Measurements from ENCODE around the gene LRRTM4.

Gene LRRTM4

GRCh38 chr2:77521931-77522470 lies at the start of gene LRRTM4:
Gene LRRTM4, minus strand, starts transcription at chr2:77522376.
- no peak for DNase-seq (ENCODE audit: low read depth)

DNA sequence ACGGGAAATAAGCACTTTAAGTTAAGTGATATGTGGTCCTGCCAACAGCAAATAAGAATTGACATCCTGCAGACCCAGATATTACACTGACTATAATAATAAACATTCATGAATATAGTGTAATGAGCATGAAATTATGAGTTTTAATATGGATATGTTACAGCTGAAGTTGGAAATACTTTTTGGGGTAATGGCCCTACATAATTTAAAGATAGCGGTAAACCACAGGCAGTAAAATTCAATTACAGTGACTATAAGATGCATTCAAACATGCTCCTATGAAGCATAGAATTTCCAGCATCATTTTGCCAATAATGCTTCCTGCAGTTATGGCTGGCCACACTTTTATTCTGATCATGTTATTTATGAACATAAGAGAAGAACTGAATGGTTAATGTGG lies 49.4 kb upstream of the LRRTM4 start:
- no peak for DNase-seq (ENCODE audit: low read depth)

GRCh38 chr2:77567723-77568122 lies 45.5 kb upstream of the LRRTM4 start:
- DNase-seq (ENCODE audit: low read depth) = no peak

- no peak for DNase-seq (ENCODE audit: low read depth)
These were observed 44.4 kb upstream of the LRRTM4 start for GRCh38 chr2:77566582-77566981.

DNA sequence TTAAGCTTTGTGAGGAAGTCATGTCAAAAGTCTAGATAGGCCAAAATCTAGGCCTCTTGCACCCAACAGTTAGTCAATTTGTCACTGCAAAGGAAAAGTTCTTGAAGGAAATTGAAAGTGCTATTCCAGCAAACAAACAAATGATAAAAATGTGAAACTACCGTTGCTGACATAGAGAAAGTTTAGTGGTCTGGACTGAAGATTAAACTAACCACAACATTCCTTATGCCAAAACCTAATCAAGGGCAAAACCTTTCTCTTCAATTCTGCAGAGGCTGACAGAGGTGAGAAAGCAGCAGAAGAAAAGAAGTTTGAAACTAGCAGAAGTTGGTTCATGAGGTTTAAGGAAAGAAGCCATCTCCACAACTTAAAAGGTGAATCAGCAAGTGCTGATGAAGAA lies 44.0 kb upstream of the LRRTM4 start:
- DNase-seq (ENCODE audit: low read depth) = no peak

DNA sequence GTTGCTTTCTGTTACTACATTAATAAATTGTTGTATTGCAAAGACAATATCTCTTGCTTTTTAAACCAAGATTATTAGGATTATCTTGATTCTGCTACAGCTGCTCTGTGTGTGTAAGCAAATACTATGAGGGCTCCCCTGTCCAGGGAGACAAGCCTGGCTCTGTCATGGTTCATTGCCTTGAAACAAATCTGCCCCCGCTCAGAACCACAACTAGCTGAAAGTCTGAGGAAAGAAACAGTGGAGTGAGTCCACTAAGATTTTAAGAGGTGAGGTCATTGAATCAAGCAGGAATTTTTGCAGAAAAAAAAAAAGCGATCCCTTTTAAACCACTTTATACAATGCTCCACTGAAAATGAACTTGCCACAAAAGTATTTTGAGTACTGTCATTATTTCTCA lies 30.8 kb upstream of the LRRTM4 start:
- DNase-seq (ENCODE audit: low read depth) = no peak

DNA sequence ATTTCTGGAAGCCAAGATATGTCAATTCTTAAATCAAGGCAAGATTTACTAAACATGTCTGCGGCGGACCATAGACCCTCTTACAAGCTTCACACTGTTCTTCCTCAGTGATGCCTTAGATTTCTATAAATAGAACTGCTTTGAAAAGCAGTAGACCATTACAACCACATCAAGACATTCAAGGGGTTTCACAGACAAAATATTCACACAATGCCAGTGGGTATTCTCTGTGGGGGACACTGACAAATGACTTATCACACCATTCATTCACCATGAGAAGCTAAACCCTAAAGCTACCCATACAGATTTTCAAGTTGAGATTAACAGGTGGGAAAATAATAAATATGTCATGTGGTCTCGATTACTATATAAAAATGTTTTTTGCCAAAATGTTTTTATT lies 15.9 kb upstream of the LRRTM4 start:
- DNase-seq (ENCODE audit: low read depth) = no peak

GRCh38 chr2:77522888-77523287 lies 712 bp upstream of the LRRTM4 start:
- no peak for DNase-seq (ENCODE audit: low read depth)

DNA sequence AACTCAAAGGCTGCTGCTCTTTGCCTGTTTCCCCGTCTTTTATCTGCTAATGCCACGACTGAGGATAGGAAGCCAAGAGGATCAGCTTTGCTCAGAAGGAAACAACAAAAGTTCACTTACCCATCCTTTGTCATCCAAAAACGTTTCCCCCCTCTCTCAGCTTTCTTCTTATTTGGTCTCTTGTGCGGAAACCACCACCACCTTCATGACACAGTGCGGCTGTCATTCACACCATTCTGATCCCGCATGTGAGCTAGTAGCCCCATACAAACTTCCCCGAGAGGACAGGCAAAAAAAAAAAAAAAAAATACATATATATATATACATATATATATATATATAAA lies 656 bp downstream of the LRRTM4 start:
- DNase-seq (ENCODE audit: low read depth) = no peak

DNA sequence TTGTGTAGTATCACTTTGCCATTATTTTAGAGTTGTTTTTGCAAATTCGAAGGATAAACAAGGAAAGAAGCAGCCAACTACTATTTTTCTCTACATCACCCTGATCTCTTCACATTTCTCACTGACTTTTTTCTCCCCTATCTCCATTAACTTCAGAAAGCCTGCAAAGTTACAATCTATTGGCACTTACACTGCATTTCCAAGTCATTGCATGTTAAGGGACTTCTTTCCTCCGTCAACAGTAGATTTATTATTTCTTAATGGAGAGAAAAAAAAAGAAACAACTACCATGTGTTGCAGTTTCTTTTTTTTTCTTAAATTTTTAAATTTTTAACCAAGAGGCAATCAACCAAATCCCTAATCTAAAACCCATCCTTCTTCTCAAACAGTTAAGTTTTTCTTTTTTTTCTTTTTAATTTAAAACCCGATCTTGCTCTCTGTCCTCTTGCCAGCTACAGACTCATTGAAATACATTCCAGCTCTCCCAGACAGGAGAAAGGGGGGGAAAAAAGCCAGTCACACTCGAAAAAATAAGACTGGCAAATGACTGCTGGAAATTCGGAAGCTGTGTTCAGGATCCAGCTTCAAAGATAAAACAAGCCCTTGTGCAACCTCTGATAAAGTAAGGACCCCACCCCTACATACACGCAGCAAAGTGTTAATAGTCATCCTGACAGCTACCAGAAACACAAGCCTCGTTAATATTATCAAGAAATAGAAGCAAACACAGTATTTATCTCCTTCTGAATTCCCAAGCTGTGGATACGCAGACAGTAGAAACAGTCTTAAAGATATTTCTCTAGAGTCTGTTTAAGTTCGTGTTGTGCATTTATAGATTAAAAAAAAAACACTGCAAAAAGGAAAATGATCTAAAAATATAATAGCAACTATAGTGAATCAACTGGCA lies 1.3 kb downstream of the LRRTM4 start:
- no peak for DNase-seq (ENCODE audit: low read depth)

DNA sequence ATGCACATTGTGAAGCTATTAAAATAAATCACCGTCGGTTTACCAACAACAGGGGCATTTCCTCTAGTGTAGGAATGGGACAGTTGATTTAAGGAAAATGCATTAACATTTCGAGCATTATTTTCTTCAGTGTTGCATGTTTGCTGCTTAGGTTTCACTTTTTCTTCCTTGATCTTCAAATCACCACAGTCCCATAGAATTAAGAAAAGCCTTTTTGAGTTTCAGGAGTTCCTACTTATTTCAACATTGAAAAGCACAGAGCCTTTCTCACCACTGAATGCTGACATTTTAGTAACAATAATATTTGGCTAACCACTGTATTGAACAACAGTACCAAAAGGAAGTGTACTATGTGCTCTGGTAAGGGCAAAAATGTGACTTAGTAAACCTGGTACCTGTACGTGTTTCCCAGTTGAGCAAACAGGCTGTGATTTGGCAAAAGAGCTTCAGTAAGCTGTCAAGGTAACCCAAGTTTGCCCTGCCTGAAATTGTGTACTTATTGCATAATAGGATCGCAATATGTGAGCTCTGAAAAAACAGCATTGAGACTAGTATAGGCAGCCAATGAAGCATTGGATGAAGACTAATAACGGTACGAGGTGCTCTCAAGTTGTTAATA lies 2.2 kb downstream of the LRRTM4 start:
- DNase-seq (ENCODE audit: low read depth) = no peak

GRCh38 chr2:77519164-77519887 lies 2.9 kb downstream of the LRRTM4 start:
- DNase-seq (ENCODE audit: low read depth) = no peak

DNA sequence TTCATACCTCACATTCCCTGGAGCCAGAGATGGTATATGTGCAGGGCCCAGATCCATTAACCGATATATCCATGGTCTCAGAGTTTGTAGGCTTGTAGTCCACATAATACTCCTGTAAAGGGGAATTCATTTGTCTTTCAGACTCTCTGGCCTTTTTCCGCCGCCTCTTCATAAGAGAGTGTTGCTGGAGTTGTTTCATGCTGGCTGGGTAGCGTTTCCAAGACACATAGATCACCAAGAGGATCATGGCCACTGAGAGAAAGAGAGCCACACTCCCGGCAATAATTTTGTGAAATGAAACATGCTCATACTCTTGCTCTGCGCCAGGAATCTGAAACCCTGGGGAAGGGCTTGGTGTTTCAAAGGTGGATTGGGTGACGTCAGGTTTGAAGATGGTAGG lies 3.9 kb downstream of the LRRTM4 start:
- DNase-seq (ENCODE audit: low read depth) = no peak

DNA sequence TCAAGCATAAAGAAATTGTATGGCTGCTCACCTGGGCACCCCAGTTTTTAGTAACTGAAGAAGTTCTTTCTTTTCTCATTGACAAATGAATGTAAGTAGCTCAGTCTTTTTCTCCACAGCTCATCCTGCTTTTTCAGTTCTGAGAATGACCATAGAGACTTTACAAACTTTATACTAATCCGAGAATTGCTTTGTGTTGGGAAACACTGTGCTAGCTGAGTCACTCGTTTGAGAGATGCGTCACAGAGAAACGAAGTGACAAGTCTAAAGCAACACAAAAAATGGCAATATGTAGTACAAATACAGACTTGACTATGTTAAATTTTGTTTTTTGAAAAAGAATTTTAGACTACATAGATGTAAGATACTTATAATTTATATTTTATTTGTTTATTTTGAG lies 9.0 kb downstream of the LRRTM4 start:
- no peak for DNase-seq (ENCODE audit: low read depth)

GRCh38 chr2:77512507-77512906 lies 9.7 kb downstream of the LRRTM4 start:
- DNase-seq (ENCODE audit: low read depth) = no peak

- no peak for DNase-seq (ENCODE audit: low read depth)
These were observed 13.7 kb downstream of the LRRTM4 start for GRCh38 chr2:77508511-77508910.

GRCh38 chr2:77507657-77508056 lies 14.5 kb downstream of the LRRTM4 start:
- no peak for DNase-seq (ENCODE audit: low read depth)

GRCh38 chr2:77488141-77488540 lies 34.0 kb downstream of the LRRTM4 start:
- DNase-seq (ENCODE audit: low read depth) = no peak

DNA sequence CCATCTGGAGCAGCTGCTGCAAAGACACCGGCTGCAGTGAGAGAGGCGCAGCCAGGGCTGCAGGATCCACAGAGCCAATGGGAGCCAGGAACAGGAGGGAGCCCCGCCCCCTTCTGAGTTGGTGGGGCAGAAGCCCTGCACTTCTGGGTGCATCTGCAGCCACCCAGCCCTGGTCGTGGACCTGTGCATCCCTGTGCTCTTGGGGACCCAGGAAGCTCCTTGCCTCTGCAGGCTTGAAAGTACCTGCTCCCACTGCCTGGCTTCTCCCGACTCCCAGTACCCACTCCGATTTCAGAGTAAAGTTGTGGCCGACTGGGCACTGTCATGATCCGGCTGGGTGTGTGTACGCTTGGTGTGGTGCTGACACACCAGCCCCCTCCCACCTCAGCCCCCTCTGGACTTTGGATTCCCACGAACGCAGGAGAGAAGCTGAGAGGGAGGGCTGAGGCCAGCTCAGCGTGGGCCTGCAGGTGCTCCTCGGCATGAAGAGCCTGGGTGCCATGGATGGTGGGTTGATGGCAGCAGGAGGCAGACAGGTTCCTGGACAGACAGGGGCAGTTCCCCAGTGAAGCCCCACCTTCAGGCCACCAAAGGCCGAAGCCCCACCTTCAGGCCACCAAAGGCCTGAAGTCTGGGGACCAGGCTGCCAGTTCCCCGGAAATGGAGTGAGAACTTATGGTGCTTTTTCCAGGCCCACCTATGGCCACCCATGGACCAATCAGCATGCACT lies 34.9 kb downstream of the LRRTM4 start:
- no peak for DNase-seq (ENCODE audit: low read depth)

- DNase-seq (ENCODE audit: low read depth) = no peak
These were observed 38.1 kb downstream of the LRRTM4 start for GRCh38 chr2:77484026-77484425.

DNA sequence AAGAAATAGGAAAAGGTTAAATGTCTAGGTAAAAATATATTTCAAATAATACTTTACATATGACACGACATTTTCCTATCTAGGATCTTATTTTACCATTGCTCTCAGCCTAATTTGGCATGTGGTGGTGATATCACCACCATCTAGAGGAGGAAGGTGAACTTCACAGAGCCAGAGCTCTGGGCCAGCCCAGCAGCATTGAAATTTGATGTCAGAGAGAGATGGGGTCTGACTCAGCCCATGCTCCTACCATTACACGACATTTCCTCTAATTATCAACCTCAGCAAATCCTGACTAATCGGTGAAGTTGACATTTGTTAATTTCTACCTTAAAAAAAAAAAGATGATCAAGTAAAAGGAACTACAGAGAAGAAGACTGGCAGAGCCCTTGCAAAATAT lies 42.3 kb downstream of the LRRTM4 start:
- DNase-seq (ENCODE audit: low read depth) = no peak

- DNase-seq (ENCODE audit: low read depth) = no peak
These were observed 42.8 kb downstream of the LRRTM4 start for GRCh38 chr2:77479395-77479794.
